ENCODE results near the gene PADI3.

DNA sequence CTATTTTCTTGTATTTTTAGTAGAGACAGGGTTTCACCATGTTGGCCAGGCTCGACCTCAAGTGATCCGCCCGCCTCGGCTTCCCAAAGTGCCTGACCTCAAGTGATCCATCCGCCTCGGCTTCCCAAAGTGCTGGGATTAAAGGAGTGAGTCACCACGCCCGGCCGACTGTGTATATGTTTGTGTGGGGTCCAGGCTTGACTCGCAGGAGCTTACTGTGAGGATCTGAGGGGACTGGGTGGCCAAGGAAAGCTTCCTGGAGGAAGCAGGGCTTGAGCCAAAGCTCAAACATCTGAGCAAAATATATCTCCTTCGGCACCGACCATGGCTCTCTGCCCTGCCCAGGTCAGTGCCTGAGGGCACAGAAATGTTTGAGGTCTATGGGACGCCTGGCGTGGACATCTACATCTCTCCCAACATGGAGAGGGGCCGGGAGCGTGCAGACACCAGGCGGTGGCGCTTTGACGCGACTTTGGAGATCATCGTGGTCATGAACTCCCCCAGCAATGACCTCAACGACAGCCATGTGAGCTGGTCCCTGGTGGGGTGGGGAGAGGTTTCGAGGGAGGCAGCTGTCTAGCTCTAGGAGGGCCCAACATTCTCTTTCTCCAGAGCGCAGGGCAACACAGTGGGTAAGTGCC, 10.5 kb downstream of the PADI3 start:
- TF ChIP-seq, protein P1, sequence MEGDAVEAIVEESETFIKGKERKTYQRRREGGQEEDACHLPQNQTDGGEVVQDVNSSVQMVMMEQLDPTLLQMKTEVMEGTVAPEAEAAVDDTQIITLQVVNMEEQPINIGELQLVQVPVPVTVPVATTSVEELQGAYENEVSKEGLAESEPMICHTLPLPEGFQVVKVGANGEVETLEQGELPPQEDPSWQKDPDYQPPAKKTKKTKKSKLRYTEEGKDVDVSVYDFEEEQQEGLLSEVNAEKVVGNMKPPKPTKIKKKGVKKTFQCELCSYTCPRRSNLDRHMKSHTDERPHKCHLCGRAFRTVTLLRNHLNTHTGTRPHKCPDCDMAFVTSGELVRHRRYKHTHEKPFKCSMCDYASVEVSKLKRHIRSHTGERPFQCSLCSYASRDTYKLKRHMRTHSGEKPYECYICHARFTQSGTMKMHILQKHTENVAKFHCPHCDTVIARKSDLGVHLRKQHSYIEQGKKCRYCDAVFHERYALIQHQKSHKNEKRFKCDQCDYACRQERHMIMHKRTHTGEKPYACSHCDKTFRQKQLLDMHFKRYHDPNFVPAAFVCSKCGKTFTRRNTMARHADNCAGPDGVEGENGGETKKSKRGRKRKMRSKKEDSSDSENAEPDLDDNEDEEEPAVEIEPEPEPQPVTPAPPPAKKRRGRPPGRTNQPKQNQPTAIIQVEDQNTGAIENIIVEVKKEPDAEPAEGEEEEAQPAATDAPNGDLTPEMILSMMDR (IDR thresholded peaks at IDR 0.05), result no peak
- TF ChIP-seq POLR2A (IDR thresholded peaks at IDR 0.05), result no peak
